ENCODE measurements around the gene BABAM2. TPM values are rescaled to one million over a fixed set of nuclear protein-coding genes. Genes with fewer than 3 reads are reported as not detected.

Gene BABAM2
- total and polyA plus RNA-seq, 9 of the 15 experiments (the other 6 are each of a cell fraction or from before 2014, with no cell fraction given) = 10.9 to 37.4 (median 25.6) TPM

DNA sequence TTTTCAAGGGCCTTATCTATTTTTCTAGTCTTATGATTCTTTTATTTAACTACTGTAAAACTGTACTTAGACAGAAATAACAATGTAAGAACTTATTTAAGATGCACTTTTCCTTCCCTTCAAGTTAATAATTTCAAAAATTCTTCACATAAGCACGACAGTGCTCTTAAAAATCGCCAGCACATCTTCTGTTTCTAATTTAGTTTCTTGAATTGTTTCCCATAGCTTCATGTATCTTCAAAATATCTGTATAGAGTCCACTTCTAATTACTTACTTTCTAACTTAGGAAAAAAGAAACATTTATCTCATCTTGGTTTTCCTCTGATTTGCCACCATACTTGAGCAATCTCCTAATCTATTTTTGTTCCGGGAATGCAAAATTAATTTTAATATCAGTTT is 196.1 kb downstream of the BABAM2 start:
- Histone ChIP-seq H3K27me3 (ENCODE audit: control insufficient read depth in 2 of 2, insufficient read depth in 2 of 2, low read length in 2 of 2) (no peaks in the 10 kb centered on the region), H3K4me1 (replicated peaks in 1 of 2; ENCODE audit: control insufficient read depth in 2 of 2, insufficient read depth in 2 of 2, low read length in 2 of 2) (no peaks in the 10 kb centered on the region), H3K4me3 (no peak overlapping the region), H3K79me2 (ENCODE audit: control insufficient read depth, insufficient read depth, low read length) (no peaks in the 10 kb centered on the region), H3K36me3 (ENCODE audit: control insufficient read depth, insufficient read depth, low read length) (no peaks in the 10 kb centered on the region), H3K9me3 (replicated peaks; ENCODE audit: control insufficient read depth, insufficient read depth, low read depth, low read length) (no peaks in the 10 kb centered on the region), H3K9me1 (ENCODE audit: control insufficient read depth, insufficient read depth, low read length) (no peaks in the 10 kb centered on the region), H2AFZ (ENCODE audit: low read depth, low read length) (no peak overlapping the region), H3K4me2 (ENCODE audit: insufficient read depth, low read length) (no peak overlapping the region), H3K27ac (ENCODE audit: extremely low read depth, low read depth, low read length) (no peak overlapping the region), H4K20me1 (replicated peaks; ENCODE audit: control insufficient read depth, insufficient read depth, low read length) (0 out of 2 replicates have a peak, but pooled peaks cover 6% of the 10 kb centered on the region), H3K9ac (ENCODE audit: insufficient read depth in 1 of 2, low read depth in 2 of 2, low read length in 2 of 2) (no peak overlapping the region)
- POLR2A ChIA-PET = interaction anchor here (0.8 to 1.3 kb wide), 3 partner anchors 9 to 316 kb away, joined by 3 to 6 read pairs (median 3); no protein-coding TSS in a partner anchor
- no peak for ATAC-seq
- TF ChIP-seq ZNF507 (tag; conservative IDR thresholded peaks at IDR 0.05) = no peak
- 17% methylated on average over 3 of the region's 3 CpGs for WGBS (ENCODE audit: insufficient coverage, low coverage, missing lambda C conversion rate)
- FAIRE-seq = no peak
- intact Hi-C loops (cut with micrococcal nuclease) = no loop called here
- in situ Hi-C loops (cut with MboI) = no loop called here
- BruUV-seq (replicated peaks) = no TSS peak
- no peak for DNase-seq (ENCODE audit: extremely low read depth in 1 of 4, low spot score in 3 of 4)
- CTCF ChIA-PET (ENCODE audit: low intra/inter-chr PET ratio) = no interaction called here

DNA sequence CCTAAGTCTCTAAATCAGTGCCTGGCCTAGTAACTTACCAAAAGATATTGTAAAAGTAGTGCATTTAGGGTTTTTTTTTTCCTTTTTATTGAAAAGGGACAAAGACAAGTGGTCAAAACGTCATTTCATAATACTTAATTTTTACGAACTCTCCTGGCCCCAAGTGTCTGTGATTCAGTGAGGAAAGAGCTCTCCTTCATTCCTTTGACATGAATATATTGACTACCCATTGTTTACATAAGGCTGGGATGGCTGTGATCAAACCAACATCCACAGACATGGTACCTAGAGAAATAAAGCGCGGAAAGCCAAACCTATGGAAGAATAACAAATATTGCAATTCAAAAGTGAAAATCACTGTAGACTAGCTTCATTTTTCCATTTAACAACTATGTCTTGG is 198.4 kb downstream of the BABAM2 start:
- no peaks in the 10 kb centered on the region for H3K79me2 ChIP-seq (ENCODE audit: control insufficient read depth, insufficient read depth, low read length)
- CTCF ChIA-PET (ENCODE audit: low intra/inter-chr PET ratio) = no interaction called here
- FAIRE-seq = no peak

More for the DNA sequence above, 198.4 kb downstream of the BABAM2 start:
- ATAC-seq = no peak
- Histone ChIP-seq H3K4me3 (no peak overlapping the region), H3K36me3 (ENCODE audit: control insufficient read depth, insufficient read depth, low read length) (no peaks in the 10 kb centered on the region), H3K4me1 (replicated peaks in 1 of 2; ENCODE audit: control insufficient read depth in 2 of 2, insufficient read depth in 2 of 2, low read length in 2 of 2) (no peaks in the 10 kb centered on the region), H3K9me1 (ENCODE audit: control insufficient read depth, insufficient read depth, low read length) (no peaks in the 10 kb centered on the region), H2AFZ (ENCODE audit: low read depth, low read length) (no peak overlapping the region), H4K20me1 (replicated peaks; ENCODE audit: control insufficient read depth, insufficient read depth, low read length) (no peaks in the 10 kb centered on the region), H3K9ac (ENCODE audit: insufficient read depth in 1 of 2, low read depth in 2 of 2, low read length in 2 of 2) (no peak overlapping the region), H3K27me3 (ENCODE audit: control insufficient read depth in 2 of 2, insufficient read depth in 2 of 2, low read length in 2 of 2) (no peaks in the 10 kb centered on the region), H3K9me3 (replicated peaks; ENCODE audit: control insufficient read depth, insufficient read depth, low read depth, low read length) (no peaks in the 10 kb centered on the region), H3K4me2 (ENCODE audit: insufficient read depth, low read length) (no peak overlapping the region), H3K27ac (ENCODE audit: extremely low read depth, low read depth, low read length) (no peak overlapping the region)
- POLR2A ChIA-PET = interaction anchor here (0.6 to 1.3 kb wide), 3 partner anchors 10 to 19 kb away, joined by 3 to 4 read pairs (median 3); no protein-coding TSS in a partner anchor
- in situ Hi-C loops (cut with MboI) = no loop called here
- BruUV-seq (replicated peaks) = no TSS peak
- no peak for DNase-seq (ENCODE audit: extremely low read depth in 1 of 4, low spot score in 3 of 4)
- TF ChIP-seq, protein P1, sequence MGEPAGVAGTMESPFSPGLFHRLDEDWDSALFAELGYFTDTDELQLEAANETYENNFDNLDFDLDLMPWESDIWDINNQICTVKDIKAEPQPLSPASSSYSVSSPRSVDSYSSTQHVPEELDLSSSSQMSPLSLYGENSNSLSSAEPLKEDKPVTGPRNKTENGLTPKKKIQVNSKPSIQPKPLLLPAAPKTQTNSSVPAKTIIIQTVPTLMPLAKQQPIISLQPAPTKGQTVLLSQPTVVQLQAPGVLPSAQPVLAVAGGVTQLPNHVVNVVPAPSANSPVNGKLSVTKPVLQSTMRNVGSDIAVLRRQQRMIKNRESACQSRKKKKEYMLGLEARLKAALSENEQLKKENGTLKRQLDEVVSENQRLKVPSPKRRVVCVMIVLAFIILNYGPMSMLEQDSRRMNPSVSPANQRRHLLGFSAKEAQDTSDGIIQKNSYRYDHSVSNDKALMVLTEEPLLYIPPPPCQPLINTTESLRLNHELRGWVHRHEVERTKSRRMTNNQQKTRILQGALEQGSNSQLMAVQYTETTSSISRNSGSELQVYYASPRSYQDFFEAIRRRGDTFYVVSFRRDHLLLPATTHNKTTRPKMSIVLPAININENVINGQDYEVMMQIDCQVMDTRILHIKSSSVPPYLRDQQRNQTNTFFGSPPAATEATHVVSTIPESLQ (CRISPR knock-in tag; IDR thresholded peaks at IDR 0.05) = no peak
- TF ChIP-seq JUN (IDR thresholded peaks at IDR 0.05; ENCODE audit: borderline replicate concordance, low read depth, low read length) (no peak), JUN (CRISPR knock-in tag; IDR thresholded peaks at IDR 0.05; ENCODE audit: borderline replicate concordance) (no peak), SMARCB1 (IDR thresholded peaks at IDR 0.05; ENCODE audit: insufficient read length, low read depth) (no peak), LARP7 (IDR thresholded peaks at IDR 0.05) (no peak), ZNF146 (CRISPR knock-in tag; IDR thresholded peaks at IDR 0.05; ENCODE audit: unreplicated experiment) (no peak), CCAR2 (IDR thresholded peaks at IDR 0.05; ENCODE audit: low read depth, low read length) (no peak)
- TF ChIP-seq, protein P2, sequence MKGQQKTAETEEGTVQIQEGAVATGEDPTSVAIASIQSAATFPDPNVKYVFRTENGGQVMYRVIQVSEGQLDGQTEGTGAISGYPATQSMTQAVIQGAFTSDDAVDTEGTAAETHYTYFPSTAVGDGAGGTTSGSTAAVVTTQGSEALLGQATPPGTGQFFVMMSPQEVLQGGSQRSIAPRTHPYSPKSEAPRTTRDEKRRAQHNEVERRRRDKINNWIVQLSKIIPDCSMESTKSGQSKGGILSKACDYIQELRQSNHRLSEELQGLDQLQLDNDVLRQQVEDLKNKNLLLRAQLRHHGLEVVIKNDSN (CRISPR knock-in tag; IDR thresholded peaks at IDR 0.05) = no peak
- TF ChIP-seq, protein P3, sequence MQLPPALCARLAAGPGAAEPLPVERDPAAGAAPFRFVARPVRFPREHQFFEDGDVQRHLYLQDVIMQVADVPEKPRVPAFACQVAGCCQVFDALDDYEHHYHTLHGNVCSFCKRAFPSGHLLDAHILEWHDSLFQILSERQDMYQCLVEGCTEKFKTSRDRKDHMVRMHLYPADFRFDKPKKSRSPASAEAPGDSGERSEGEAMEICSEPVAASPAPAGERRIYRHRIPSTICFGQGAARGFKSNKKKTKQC (CRISPR knock-in tag; IDR thresholded peaks at IDR 0.05) = no peak
- WGBS (ENCODE audit: insufficient coverage, low coverage, missing lambda C conversion rate) = 53% methylated on average over 4 of the region's 4 CpGs
- intact Hi-C loops (cut with micrococcal nuclease) = no loop called here
